ENCODE data around the gene KNTC1. TPM values are rescaled to one million over a fixed set of nuclear protein-coding genes. Genes with fewer than 3 reads are reported as not detected.

Gene KNTC1
- total and polyA plus RNA-seq, 2 of the 8 experiments (the other 6 are each of a cell fraction or from before 2014, with no cell fraction given) = 52.7 to 80.2 TPM

DNA sequence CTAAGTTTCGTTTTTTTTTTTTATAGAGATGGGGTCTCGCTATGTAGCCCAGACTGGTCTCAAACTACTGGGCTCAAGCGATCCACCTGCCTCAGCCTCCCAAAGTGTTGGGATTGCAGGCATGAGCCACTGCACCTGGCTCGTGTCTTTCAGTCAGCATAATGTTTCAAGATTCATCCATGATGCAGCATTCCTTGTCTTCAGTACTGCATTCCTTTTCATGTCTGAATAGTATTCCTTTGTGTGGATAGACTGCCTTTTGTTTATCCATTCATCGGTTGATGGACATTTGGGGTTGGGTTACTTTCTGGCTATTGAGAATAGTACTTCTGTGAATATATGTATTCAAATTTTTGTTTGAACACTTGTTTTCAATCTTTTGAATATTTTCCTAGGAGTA, 138.7 kb downstream of the KNTC1 start:
- no peak overlapping the region for H4K91ac ChIP-seq (replicated peaks; ENCODE audit: insufficient read length, low read length)
- H3K56ac ChIP-seq (replicated peaks; ENCODE audit: insufficient read length, low read depth, low read length) = no peak overlapping the region
- 81% methylated on average over 5 of the region's 5 CpGs; no CpG with 5 or more reads in 1 of the 2 experiments for WGBS, 2 experiments (ENCODE audit: extremely low coverage in 1 of 2, insufficient coverage in 1 of 2, insufficient read length in 1 of 2, insufficient replicate concordance in 2 of 2, low coverage in 1 of 2, low lambda C conversion rate in 2 of 2, missing lambda C conversion rate in 1 of 2)
- H2BK5ac ChIP-seq (ENCODE audit: low read depth, low read length) = no peak overlapping the region
- no peaks in the 10 kb centered on the region for H3K79me2 ChIP-seq (ENCODE audit: control insufficient read depth in 1 of 2, insufficient read depth in 2 of 2, low read length in 2 of 2)
- no peak overlapping the region for H3K27ac ChIP-seq (ENCODE audit: low read depth, low read length)
- H3K27me3 ChIP-seq (replicated peaks in 1 of 4; ENCODE audit: control insufficient read depth in 3 of 4, extremely low read depth in 1 of 4, insufficient read depth in 3 of 4, low read length in 3 of 4) = no peaks in the 10 kb centered on the region
- H3K36me3 ChIP-seq (ENCODE audit: control insufficient read depth in 2 of 4, insufficient read depth in 4 of 4, low read length in 3 of 4) = no peaks in the 10 kb centered on the region
- ChIA-PET CTCF (ENCODE audit: partially characterized antibody) (interaction anchor here (0.5 to 1.3 kb wide), 2 partner anchors 9 to 75 kb away, joined by 4 to 5 read pairs; no protein-coding TSS in a partner anchor), POLR2A (ENCODE audit: partially characterized antibody) (interaction anchor here (1.7 kb wide), 1 partner anchor 9 kb away, joined by 3 read pairs; no protein-coding TSS in a partner anchor)
- no peak overlapping the region for H2BK12ac ChIP-seq (ENCODE audit: low read depth, low read length)
- no peak for FAIRE-seq
- no peak overlapping the region for H2AFZ ChIP-seq (ENCODE audit: low read length)
- H3K14ac ChIP-seq (ENCODE audit: insufficient read length) = no peak overlapping the region
- no peak overlapping the region for H3K9ac ChIP-seq (replicated peaks in 1 of 4; ENCODE audit: extremely low read depth in 1 of 4, low read depth in 3 of 4, low read length in 3 of 4)
- no peak overlapping the region for H4K5ac ChIP-seq (ENCODE audit: insufficient read length, low read depth, low read length)
- no peaks in the 10 kb centered on the region for H4K20me1 ChIP-seq (replicated peaks in 1 of 2; ENCODE audit: control insufficient read depth in 1 of 2, insufficient read depth in 2 of 2, low read length in 2 of 2)
- DNase-seq (ENCODE audit: low read depth in 1 of 2, low spot score in 2 of 2) = no peak
- H2BK120ac ChIP-seq (replicated peaks; ENCODE audit: low read depth, low read length) = no peak overlapping the region
- H2AK5ac ChIP-seq (ENCODE audit: low read depth, low read length) = no peak overlapping the region
- H3K23ac ChIP-seq (ENCODE audit: insufficient read length) = no peak overlapping the region
- H2BK20ac ChIP-seq (ENCODE audit: low read length) = no peak overlapping the region
- H4K8ac ChIP-seq (ENCODE audit: extremely low read depth, insufficient read depth, low read length) = no peak overlapping the region
- no peaks in the 10 kb centered on the region for H3K4me1 ChIP-seq (replicated peaks in 1 of 4; ENCODE audit: control insufficient read depth in 3 of 4, insufficient read depth in 4 of 4, low read length in 3 of 4)
- no peak overlapping the region for H3K4ac ChIP-seq (replicated peaks; ENCODE audit: insufficient read length, low read depth, low read length)
- no peak overlapping the region for H3K18ac ChIP-seq (ENCODE audit: extremely low read depth, low read length)
- no peak for TF ChIP-seq TAF1 (IDR thresholded peaks at IDR 0.05; ENCODE audit: low read depth, low read length)
- no peak overlapping the region for H3K4me3 ChIP-seq (ENCODE audit: extremely low read depth in 1 of 4, insufficient read depth in 2 of 4, low read depth in 3 of 4, low read length in 4 of 4)
- H3K9me3 ChIP-seq (ENCODE audit: insufficient read depth in 2 of 2, low read depth in 1 of 2, low read length in 1 of 2) = no peaks in the 10 kb centered on the region
- no peak overlapping the region for H3K4me2 ChIP-seq (ENCODE audit: insufficient read depth in 1 of 2, low read depth in 2 of 2, low read length in 2 of 2)
- no peaks in the 10 kb centered on the region for H3K23me2 ChIP-seq (ENCODE audit: low read depth, low read length)
- H2BK15ac ChIP-seq (ENCODE audit: low read length) = no peak overlapping the region
- no peaks in the 10 kb centered on the region for H3K79me1 ChIP-seq (ENCODE audit: low read depth, low read length)
